Fibroblast of skin of abdomen (primary cell): ENCODE results near the gene KLK5. TPM values are rescaled to one million over a fixed set of nuclear protein-coding genes. Genes with fewer than 3 reads are reported as not detected.
"Not testable (repeated sequence)": the region's sequence is repeated elsewhere in the genome, so short reads cannot be mapped to it uniquely, and the experiment has no call there.

Experiments
- DNase-seq: peaks from one replicate; pipeline ENCODE4 v3.0.0-alpha.2; 2013
- polyA plus RNA-seq, 2 experiments: library from polyadenylated mRNA; unstranded; fragments of 120-200 nt; gene quantifications; one replicate each; pipeline ENCODE4 v1.2.1, GENCODE V29; 2013; ENCODE audit not compliant: insufficient read length in 2 of 2

Gene KLK5, protein sequence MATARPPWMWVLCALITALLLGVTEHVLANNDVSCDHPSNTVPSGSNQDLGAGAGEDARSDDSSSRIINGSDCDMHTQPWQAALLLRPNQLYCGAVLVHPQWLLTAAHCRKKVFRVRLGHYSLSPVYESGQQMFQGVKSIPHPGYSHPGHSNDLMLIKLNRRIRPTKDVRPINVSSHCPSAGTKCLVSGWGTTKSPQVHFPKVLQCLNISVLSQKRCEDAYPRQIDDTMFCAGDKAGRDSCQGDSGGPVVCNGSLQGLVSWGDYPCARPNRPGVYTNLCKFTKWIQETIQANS
- polyA plus RNA-seq (2013, experiment 1 of 2; ENCODE audit: insufficient read length), result not detected
- not detected for polyA plus RNA-seq (2013, experiment 2 of 2; ENCODE audit: insufficient read length)

DNA sequence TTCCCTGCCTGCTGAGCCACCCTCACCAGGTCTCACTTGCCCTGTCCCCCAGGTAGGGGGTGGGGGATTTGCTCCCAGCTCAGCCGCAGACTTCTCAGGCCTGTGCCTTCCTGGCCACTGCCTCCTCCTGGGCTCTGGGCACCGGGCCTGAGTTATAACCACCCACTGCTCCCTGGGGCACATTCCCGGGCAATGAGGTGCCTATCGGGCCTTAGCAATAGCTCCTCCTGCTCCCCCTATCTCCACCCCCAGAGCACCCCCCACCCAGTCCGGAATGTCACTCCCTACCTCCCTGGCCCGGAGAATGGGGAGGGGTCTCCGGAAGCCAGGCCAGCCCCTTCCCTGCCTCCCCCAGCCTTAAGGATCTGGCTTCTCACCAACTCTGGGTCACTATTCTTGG is at the start of gene KLK5:
KLK5 (minus strand) TSS at position 129 of the 400 bp plus-strand sequence. CDS start 381 bp downstream, outside the sequence.
- DNase-seq, result no peak

DNA sequence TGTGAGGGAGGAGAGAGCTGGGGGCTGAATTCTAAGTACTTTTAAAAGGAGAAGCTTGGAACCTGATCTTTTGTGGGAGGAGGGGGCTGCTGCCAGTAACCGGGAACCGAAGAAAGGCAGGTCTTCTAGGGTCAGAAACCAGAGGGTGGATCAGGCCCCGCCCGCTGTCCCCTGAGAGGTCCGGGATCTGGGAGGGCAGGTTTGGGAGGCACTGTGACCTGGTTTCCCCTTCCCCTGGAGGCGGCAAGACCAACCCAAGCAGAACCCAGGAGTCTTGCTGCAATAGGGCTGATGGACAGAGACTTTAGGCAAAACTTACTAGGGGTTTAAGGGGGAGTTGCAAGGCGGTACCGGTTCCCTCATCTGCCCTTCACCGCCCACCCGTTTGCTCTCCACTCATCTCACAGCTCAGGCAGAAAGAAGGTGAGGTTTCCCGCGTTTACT is 49.3 kb upstream of the KLK5 start:
- DNase-seq, result no peak

DNA sequence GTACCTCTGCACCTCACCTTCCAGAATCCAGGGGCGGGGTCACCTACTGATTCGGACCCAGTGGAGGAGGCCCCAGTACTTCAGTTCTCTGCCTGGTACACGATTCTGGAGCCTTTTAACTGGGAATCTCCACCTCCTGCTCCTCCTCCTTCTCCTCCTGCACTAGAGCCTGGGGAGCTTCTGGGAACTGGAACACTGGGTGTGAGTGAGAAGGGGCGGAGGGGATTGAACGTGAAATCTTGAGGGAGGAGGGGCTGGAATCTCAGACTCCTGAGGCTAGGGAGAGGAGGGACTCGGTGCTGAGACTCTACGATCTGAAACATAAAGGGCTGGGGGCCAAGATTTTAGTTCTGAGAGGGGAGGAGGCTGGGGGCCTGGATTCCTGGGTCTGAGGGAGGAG is 48.7 kb upstream of the KLK5 start, which contains the start of gene KLK8:
KLK8 (minus strand) TSS at position 90 of the 400 bp plus-strand sequence. CDS start 437 bp downstream, outside the sequence.
- DNase-seq, result no peak

DNA sequence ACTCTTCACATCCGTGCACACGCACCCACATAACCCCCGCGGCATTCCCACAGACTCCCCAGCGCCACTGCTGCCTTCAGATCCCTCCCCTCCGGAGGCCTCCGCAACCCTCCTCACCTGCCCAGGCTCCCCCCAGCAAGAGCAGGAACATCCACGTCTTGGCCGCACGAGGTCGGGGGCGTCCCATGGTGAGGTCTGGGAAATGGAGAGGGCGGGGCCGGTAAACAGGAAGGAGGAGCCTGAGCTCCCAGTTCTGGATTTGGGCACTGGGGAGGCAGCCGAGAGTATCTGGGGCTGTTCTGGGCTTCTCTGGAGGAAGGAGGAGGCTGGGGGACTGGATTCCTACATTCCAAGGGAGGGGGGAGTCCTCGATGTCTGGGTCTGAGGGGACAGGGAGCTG is 48.1 kb upstream of the KLK5 start:
- DNase-seq, result no peak

DNA sequence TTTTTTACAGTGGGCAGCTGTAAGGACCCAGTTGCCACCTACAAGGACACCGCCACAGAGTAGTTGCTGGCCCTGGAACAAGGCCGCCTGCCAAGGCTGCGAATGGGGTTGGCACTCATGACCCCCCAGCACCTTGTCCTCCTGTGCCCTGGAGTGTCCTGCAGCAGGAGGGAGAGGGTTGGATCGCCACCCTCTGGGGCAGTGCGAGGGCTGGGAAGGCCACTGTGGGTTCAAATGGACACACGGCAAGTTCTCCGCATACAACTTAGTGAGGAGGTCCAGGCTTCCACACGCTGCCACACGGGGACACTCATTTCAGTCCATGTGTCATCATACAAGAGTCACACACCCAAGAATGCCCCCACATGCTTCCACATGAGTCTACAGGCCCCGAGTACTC is 47.6 kb upstream of the KLK5 start:
- DNase-seq, result no peak

DNA sequence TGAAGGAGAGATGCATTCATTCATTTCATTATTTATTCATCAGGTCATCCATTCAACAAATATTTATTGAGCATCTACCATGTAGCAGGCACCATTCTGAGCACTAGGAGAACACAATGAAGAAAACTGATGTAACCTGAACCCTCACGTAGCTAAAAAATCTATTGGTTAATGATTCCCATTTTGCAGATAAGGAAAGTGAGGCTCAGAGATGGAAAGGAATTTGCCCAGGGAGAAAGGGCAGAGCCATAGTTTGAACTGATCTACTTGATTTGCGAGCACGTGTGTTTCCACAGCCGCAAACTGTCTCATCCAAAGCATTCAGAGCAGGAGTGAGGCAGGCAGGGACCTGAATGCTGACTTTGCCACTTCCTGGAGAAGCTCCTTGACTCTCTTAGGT is 45.8 kb upstream of the KLK5 start:
- no peak for DNase-seq

DNA sequence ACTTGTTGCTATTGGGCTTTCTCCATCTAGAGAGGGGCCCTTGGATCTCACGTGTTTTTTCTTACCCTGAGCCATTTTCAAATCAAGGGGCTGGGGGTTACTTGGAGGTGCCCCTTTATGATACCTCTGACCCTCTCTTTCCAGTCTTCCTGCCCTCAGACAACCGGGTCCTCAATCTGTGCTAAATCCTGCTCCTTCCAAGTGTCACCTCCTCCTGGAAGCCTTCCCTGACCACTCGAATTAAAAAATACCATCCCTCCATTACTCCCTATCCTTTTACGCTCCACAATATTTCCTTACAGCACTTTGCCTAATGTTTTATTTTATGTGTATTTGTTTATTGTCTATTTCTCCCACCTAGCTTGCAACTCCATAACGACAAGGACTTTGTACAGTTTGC is 45.2 kb upstream of the KLK5 start:
- no peak for DNase-seq

DNA sequence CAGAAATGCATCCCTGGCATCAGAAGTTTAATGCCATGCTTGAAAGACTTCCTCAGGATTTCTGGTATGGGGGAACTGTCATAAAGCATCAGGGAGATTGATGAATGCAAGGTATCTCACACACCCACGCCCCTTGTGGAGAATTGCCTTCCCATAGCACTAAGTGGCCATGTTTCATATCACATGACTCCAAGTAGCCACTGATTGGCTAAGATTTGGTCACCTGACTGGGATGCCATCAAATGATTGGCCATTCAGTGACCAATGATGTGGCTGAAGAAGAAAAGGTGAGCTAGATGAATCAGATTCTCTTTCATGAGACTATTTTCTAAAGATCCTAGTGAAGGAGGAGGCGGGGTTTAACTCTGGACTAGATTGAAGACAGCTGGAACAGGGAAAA is 41.3 kb upstream of the KLK5 start:
- no peak for DNase-seq

DNA sequence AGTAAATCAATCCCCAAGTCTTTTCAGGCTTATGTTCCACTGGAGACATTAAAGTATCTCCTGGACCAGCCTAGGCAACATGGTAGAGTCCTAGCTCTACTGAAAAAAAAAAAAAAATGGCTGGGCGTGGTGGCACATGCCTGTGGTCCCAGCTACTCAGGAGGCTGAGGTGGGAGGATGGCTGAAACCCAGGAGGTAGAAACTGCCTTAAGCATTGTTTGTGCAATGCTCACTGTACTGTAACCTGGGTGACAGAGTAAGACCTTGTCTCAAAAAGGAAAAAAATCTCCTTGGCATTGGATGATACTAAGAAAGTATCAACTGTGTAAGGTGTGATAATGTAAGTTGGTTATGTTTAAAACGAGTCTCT is 39.8 kb upstream of the KLK5 start:
- no peak for DNase-seq

DNA sequence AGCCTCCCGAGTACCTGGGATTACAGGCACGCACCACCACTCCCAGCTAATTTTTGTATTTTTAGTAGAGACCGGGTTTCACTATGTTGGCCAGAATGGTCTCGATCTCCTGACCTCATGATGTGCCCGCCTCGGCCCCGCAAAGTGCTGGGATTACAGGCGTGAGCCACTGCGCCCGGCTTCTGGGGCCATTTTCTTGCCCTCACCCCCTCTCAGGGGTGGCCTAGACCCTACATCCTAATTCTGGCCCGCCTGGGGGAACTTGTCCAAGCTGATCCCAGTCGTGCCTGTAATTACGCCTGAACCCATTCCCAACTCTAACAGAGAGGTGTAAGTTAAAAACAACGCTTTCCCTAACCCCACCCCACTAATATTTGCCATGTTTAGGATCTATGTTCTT is 31.6 kb upstream of the KLK5 start:
- DNase-seq, result not testable (repeated sequence)

DNA sequence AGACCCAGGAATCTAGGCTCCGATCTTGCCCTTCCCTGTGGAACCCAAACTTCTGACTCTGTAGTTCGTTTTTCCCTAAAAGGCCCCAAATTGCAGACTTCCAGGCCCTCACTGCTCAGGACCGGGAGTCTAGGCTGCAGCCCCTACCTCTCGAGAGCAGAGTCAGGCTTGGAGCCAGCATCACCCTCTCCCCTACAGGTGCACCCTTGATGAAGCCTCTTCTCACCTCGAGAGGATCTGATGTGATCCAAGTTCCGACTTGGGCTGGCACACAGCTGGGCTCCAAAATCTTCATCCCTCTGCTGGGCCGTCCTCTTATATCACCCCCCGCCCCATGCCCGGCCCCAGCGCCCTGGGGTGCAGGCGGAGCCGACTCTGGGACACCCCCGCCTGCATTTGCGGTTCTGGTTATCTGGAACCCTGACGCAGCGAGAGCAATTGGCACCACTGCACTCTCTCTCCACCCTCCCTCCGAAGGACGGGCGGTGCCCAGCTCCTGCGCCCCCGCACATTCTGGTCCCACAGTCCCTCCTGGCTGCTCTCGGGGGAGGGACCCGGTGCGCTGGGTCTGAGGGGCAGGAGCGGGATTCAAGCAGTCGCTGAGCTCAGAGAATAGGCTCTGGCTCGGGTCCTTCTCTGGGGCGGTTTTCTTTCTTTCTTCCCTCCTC is 30.9 kb upstream of the KLK5 start, which contains the start of gene KLK7:
KLK7 (minus strand) TSS at position 293 of the 668 bp plus-strand sequence. CDS start 1,518 bp downstream, outside the sequence.
- DNase-seq, result no peak

DNA sequence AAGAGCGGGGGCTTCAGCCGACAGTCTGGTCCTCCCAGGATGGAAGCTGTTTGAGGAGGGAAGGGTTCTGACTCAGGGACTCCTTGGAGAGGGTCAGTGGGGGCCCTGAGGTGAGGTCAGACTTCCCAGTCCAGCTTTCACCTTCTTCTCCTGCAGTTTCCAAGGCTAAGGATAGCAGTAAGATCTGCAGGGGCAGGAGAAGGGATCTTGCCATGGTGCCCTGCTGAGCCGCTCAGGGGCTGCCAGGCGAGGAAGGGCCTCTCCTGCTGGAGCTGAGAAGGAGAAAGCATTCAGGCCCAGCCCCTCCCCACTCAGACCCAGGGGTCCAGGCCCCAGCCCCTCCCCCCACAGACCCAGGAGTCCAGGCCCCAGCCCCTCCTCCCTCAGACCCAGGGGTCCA is 29.3 kb upstream of the KLK5 start:
- no peak for DNase-seq

DNA sequence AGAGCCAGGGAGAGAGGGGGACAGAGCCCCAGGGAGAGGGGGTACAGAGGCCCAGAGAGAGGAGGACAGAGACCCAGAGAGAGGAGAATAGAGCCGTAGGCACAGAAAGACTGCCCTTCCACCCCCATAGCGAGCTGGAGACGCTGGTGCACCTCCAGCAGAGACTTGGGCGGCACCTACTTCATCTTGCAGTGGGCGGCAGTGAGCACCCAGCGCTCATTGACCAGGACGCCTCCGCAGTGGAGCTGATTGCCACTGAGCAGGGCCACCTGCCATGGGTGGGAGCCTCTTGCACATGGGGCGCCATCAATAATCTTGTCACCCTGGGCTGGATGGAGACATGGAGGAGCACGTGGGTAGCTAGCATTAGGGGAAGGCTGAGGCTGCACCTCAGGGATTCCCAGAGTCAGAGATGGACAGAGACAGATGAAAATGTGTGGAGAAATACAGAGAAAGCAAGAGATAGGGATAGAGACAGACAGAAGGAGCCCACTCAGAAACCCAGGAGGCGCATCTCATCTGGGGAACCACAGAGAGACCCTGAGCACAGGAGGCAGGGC is 28.8 kb upstream of the KLK5 start:
- DNase-seq, result no peak

DNA sequence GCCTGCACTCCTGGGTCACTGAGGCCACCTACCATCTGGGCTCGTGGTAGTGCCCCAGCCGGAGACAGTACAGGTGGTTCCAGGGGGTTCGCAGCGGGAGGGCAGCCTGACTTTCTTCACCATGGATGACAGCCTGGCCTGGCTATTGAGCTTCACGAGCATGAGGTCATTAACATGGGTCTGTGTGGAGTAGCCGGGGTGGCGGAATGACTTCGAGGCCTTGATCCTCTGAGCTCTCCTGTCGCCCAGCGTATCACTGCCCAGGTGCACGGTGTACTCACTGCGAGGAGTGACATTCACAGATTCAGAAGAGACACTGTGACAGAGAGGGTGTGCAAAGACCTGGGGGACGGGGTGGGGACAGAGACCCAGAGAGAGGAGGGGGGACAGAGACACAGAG is 27.4 kb upstream of the KLK5 start:
- no peak for DNase-seq

DNA sequence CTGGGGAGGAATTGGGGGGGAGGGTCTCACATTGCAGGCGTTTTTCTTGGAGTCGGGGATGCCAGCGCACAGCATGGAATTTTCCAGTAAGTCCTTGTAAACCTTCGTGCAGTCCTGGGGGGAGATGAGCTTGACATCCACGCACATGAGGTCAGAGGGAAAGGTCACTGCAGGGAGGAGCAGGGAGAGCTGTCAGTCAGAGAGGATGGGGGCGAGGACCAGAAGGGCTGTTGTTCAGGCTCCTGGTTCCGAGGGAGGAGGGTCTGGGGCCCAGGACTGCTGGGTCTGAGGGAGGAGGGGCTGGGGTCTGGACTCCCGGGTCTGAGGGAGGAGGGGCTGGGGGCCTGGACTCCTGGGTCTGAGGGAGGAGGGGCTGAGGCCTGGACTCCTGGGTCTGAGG is 26.9 kb upstream of the KLK5 start:
- DNase-seq, result no peak

DNA sequence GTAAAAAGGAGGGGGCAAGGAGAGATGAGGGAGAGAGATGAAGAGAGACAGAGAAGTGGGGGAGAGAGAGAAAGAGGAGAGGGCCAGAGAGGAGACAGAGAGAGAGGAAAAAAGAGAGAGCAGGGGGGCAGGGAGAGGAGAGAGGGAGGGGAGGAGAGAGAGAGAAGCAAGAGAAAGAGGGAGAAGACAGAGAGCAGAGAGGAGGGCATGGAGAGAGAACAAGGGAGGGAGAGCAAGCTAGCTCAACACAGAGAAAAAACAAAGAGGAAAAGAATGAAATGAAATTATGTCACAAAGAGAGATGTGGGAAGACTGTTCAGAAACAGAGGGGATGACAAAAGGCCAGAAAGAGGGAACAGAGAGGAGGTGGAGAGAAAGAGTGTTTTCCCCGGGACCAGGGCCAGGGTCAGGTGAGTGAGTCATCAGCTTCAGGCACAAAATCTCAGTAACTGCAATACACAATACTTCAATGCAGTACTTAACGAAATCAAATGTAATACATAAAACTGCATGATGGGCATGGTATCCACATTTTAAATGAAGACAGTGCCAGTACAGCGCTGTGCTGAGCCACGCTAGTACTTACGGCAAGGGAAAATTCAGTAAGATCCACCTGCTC is 26.0 kb upstream of the KLK5 start:
- DNase-seq, result no peak

DNA sequence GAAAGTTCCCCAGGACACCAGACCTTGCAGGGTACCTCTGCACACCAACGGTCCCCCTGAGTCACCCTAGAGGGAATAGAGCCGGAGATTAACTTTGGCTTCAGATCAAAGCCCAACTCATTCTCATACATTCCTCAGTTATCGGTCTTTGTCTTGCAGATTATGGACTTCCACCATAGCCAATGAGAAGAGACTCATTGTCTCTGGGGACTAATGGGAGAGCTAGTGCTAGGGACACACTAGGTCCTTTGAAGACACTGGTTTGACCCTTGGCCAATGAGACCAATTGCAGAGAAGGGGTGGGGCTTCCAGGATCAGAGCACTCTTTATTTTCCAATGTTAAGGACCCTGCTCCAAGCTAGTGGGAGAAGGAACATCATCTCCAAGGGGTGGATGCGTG is 24.8 kb upstream of the KLK5 start:
- no peak for DNase-seq

DNA sequence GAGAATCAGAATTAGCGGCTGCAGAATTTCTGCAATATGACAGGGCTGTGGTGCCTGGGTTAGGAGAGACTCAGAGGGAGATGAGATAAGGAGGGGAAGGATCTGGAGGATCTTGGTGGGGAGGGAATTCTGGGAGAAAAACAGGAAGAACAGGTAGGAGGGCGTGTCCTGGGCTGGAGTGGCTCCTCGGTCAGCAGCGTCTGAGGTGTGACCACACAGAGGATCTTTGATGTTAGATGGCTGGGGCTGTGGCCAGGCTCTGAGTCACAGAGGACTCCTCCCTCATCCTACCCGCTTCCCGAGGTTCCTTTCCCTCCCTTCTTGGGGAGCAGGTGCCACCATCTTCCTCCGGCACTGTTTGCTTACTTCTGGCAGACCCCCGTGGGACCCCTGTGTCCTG is 22.9 kb upstream of the KLK5 start:
- no peak for DNase-seq

DNA sequence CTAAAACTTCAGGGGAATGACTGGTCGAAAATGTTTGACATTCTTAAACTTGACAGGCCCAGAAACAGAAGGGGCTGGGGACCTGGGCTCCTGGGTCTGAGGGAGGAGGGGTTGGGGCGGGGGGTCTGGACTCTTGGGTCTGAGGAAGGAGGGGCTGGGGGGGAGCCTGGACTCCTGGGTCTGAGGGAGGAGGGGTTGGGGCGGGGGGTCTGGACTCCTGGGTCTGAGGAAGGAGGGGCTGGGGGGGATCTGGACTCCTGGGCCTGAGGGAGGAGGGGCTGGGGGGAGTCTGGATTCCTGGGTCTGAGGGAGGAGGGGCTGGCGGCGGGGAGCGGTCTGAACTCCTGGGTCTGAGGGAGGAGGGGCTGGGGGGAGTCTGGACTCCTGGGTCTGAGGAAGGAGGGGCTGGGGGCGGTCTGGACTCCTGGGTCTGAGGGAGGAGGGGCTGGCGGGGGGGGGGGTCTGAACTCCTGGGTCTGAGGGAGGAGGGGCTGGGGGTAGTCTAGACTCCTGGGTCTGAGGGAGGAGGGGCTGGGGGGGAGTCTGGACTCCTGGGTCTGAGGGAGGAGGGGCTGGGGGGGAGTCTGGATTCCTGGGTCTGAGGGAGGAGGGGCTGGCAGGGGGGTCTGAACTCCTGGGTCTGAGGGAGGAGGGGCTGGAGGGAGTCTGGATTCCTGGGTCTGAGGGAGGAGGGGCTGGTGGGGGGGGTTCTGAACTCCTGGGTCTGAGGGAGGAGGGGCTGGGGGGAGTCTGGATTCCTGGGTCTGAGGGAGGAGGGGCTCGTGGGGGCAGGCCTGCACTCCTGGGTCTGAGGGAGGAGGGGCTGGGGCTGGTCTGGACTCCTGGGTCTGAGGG is 22.1 kb upstream of the KLK5 start:
- no peak for DNase-seq

DNA sequence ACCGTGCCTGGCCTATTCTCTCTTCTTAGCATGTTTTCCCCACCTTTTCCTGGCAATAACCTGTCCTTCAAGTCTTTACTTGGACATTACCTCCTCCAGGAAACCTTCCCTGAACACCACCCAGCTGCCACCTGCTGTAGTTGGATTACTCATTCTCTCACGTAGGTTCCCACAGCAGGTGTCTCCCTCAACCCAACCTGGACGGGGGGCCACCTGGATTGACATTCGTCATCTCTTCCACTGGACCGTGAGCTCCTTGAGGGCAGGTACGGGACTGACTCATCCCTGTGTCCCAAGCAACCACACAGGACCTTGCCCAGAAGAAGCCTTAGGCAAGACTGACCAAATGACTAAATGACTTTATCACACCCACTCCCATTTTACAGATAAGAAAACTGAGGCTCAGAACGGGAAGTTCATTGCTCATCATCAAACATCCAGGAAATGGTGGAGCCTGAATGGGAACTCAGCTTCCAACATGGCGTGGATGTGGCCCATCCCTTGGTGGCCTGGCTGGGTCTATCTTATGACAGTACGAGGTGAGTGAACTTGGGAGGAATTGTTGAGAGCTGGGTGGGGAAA is 20.0 kb upstream of the KLK5 start:
- DNase-seq, result no peak

DNA sequence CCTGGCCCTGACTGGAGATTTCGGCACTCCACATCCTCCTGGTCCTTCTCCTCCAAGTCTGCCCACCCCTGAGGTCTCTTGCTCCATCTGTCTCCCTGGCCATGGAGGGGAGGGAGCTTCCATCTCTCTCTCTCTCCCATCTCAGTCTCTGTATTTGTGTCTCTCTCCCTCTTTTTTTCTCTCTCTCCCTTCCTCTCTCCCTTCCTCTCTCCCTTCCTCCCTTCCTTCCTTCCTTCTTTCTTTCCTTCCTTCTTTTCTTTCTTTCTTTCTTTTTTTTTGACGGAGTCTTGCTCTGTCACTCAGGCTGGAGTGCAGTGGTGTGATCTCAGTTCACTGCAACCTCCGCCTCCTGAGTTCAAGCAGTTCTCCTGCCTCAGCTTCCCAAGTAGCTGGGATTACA is 17.0 kb upstream of the KLK5 start:
- not testable (repeated sequence) for DNase-seq

DNA sequence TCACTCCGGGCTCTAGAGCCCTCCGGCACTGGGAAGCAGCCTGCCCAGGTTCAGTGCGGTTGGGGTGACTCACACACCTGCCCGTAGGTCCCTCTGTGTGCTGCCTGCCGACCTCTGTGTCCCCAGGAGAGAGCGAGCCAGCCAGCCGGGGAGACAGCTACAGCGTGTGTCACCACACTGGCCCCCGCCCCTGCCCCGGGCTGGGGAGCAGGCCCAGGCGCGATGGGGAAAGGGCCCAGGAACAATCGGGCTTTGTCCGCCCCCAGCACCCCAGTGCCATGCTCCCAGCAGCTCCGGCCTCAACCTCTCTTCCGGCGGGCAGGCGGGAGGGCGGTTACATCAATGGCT is 16.5 kb upstream of the KLK5 start, which contains the start of gene KLK6:
KLK6 (minus strand) TSS at position 179 of the 348 bp plus-strand sequence. CDS start 1,487 bp downstream, outside the sequence.
- DNase-seq, result no peak
